GM12878 (cell line): ENCODE results near the gene RNASEL. TPM values are rescaled to one million over a fixed set of nuclear protein-coding genes. Genes with fewer than 3 reads are reported as not detected.

Experiments
- BACH1 ChIP-seq: fragments of 450-650 bp; IDR thresholded peaks from 2 replicates; pipeline ENCODE4 v1.6.1; 2017; ENCODE audit warnings: mild to moderate bottlenecking, borderline replicate concordance
- DPF2 ChIP-seq: fragments of 450-650 bp; IDR thresholded peaks from 2 replicates; pipeline ENCODE4 v1.6.1; 2017; ENCODE audit warnings: mild to moderate bottlenecking
- E2F8 ChIP-seq: fragments of 450-650 bp; IDR thresholded peaks from 2 replicates; pipeline ENCODE4 v1.6.1; 2018; ENCODE audit warnings: mild to moderate bottlenecking, low read depth, moderate library complexity; ENCODE audit not compliant: partially characterized antibody
- HDAC6 ChIP-seq: fragments of 200-600 bp; sonication (generic); IDR thresholded peaks from one replicate; pipeline ENCODE4 v1.8.0; 2017; ENCODE audit warnings: antibody characterized with exemption; ENCODE audit not compliant: unreplicated experiment
- IKZF1 ChIP-seq: fragments of 450-650 bp; conservative IDR thresholded peaks from 2 replicates; pipeline ENCODE4 v1.6.1; 2017; ENCODE audit warnings: antibody characterized with exemption, mild to moderate bottlenecking
- IRF3 ChIP-seq: fragments of 450-650 bp; IDR thresholded peaks from 2 replicates; pipeline ENCODE4 v1.6.1; 2014; ENCODE audit warnings: mild to moderate bottlenecking
- JUND ChIP-seq: IDR thresholded peaks from 2 replicates; pipeline ENCODE4 v1.6.1; 2012; ENCODE audit warnings: low read depth, mild to moderate bottlenecking, low read length, improper control_type of control experiment, moderate library complexity
- KAT2A ChIP-seq: conservative IDR thresholded peaks from 2 replicates; pipeline ENCODE4 v1.6.1; 2011; ENCODE audit warnings: low read depth, low read length; ENCODE audit not compliant: control insufficient read depth
- MTA2 ChIP-seq: fragments of 450-650 bp; IDR thresholded peaks from 2 replicates; pipeline ENCODE4 v1.6.1; 2016; ENCODE audit warnings: low read depth, mild to moderate bottlenecking, moderate library complexity
- NR2F1 ChIP-seq: fragments of 450-650 bp; conservative IDR thresholded peaks from 2 replicates; pipeline ENCODE4 v1.6.1; 2017; ENCODE audit warnings: mild to moderate bottlenecking
- TCF3 ChIP-seq: IDR thresholded peaks from 2 replicates; pipeline ENCODE4 v1.6.1; 2012; ENCODE audit warnings: low read depth, mild to moderate bottlenecking, low read length, borderline replicate concordance; ENCODE audit not compliant: insufficient read depth
- ZBED1 ChIP-seq: IDR thresholded peaks from 2 replicates; pipeline ENCODE4 v1.6.1; 2016; ENCODE audit warnings: borderline replicate concordance
- ZNF622 ChIP-seq: fragments of 450-650 bp; IDR thresholded peaks from 2 replicates; pipeline ENCODE4 v1.6.1; 2017; ENCODE audit warnings: mild to moderate bottlenecking, inconsistent platforms
- polyA plus RNA-seq, 11 experiments: library from polyadenylated mRNA; depleted of rRNA in 4 of 11; unstranded in 6 of 11; stranded (reverse) in 5 of 11; fragments of >200 nt; fragmentation: Nextera tagmentation in 4 of 11; fragmentation: Illumina TruSeq in 1 of 11; extraction: Ambion mirVana in 4 of 11; extraction: Trizol in 1 of 11; gene quantifications; 1 replicate in 1 of 11; 2 replicates in 10 of 11; pipeline versions ENCODE4 v1.2.1 to v1.2.3, GENCODE V29; 2011 to 2016; ENCODE audit warnings: inconsistent platforms in 2 of 11, missing spikeins in 2 of 11, low read depth in 1 of 11
- total RNA-seq, 4 experiments: library from RNA; depleted of rRNA in 3 of 4; stranded (reverse); fragments of >200 nt in 3 of 4; fragmentation: Illumina TruSeq in 1 of 4; extraction: Trizol in 1 of 4; gene quantifications; 2 replicates each; pipeline versions ENCODE4 v1.2.1 to v1.2.3, GENCODE V29; 2013 to 2021

RNASEL gene
- total and polyA plus RNA-seq, 10 of the 15 experiments (the other 5 are each of a cell fraction or from before 2014, with no cell fraction given): 3.0 to 10.8 (median 5.0) TPM

- TF ChIP-seq E2F8: no peak
- no peak for TF ChIP-seq ZNF622
- TF ChIP-seq KAT2A: no peak
- TF ChIP-seq TCF3: peak; percentile 86; the same call in 1 of the 2 replicates
- TF ChIP-seq HDAC6: no peak
- TF ChIP-seq ZBED1: peak; percentile 90; the same call in 1 of the 2 replicates
- peak; percentile 98 for TF ChIP-seq MTA2
- peak; percentile 99 for TF ChIP-seq IKZF1
- TF ChIP-seq IRF3: no peak
- TF ChIP-seq JUND: peak; percentile 24; the same call in 1 of the 2 replicates
- TF ChIP-seq BACH1: peak; percentile 72; the same call in 1 of the 2 replicates
- peak; percentile 84 for TF ChIP-seq NR2F1
- TF ChIP-seq DPF2: peak; percentile 93
Measured at GRCh38 chr1:182616130-182617013, 27.3 kb upstream of the RNASEL start (continued).
